ENCODE measurements around the gene HDAC9. TPM values are rescaled to one million over a fixed set of nuclear protein-coding genes. Genes with fewer than 3 reads are reported as not detected.

The HDAC9 gene
- polyA plus RNA-seq, 3 donors: 41.7 to 51.2 (median 44.2) TPM

DNA sequence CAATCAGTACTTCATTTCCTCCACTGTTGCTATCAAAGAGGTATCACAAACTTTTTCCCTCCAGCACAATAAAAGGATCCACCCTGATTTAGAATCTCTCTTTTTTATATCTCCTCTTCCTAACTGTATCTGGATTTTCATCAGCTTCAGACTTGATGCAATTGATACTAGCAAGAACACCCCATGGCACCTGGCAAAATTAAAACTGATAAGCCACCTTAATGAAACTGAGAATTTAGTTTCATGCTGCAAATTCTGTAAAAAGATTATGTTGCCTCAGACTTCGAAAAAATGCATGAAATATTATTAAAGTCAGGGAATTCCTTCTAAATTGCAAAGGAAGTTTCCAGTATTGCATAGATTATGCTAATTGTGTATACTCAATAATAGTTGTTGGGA lies 277.0 kb downstream of the HDAC9 start:
- TF ChIP-seq, protein P1, sequence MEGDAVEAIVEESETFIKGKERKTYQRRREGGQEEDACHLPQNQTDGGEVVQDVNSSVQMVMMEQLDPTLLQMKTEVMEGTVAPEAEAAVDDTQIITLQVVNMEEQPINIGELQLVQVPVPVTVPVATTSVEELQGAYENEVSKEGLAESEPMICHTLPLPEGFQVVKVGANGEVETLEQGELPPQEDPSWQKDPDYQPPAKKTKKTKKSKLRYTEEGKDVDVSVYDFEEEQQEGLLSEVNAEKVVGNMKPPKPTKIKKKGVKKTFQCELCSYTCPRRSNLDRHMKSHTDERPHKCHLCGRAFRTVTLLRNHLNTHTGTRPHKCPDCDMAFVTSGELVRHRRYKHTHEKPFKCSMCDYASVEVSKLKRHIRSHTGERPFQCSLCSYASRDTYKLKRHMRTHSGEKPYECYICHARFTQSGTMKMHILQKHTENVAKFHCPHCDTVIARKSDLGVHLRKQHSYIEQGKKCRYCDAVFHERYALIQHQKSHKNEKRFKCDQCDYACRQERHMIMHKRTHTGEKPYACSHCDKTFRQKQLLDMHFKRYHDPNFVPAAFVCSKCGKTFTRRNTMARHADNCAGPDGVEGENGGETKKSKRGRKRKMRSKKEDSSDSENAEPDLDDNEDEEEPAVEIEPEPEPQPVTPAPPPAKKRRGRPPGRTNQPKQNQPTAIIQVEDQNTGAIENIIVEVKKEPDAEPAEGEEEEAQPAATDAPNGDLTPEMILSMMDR (IDR thresholded peaks at IDR 0.05): no peak
- H3K36me3 ChIP-seq (replicated peaks in 1 of 2; ENCODE audit: control insufficient read depth in 1 of 2, insufficient read depth in 2 of 2, low read length in 2 of 2): no peaks in the 10 kb centered on the region
- H3K4me2 ChIP-seq (replicated peaks; ENCODE audit: extremely low read depth, low read length, poor library complexity, severe bottlenecking): no peak overlapping the region
- peaks cover 0 to 4% of the 10 kb centered on the region in 2 donors for H3K36me3 Mint-ChIP-seq
- no peaks in the 10 kb centered on the region for H3K9me3 ChIP-seq (replicated peaks in 1 of 2; ENCODE audit: control insufficient read depth in 1 of 2, insufficient read depth in 1 of 2, low read length in 2 of 2)
- no peaks in the 10 kb centered on the region for H3K27me3 ChIP-seq (ENCODE audit: control insufficient read depth in 2 of 2, insufficient read depth in 2 of 2, low read length in 2 of 2)
- H3K4me3 ChIP-seq (replicated peaks in 1 of 3; ENCODE audit: low read depth in 2 of 3, low read length in 3 of 3): no peak overlapping the region
- H3K79me2 ChIP-seq (ENCODE audit: insufficient read depth, low read length): no peaks in the 10 kb centered on the region
- no peaks in the 10 kb centered on the region for H4K20me1 ChIP-seq (ENCODE audit: insufficient read depth, low read length)
- H3K4me1 Mint-ChIP-seq: no peaks in the 10 kb centered on the region
- H3K27ac Mint-ChIP-seq: no peak overlapping the region
- no peaks in the 10 kb centered on the region for H3K27me3 Mint-ChIP-seq (ENCODE audit: low read depth in 3 of 3)
- no peak for DNase-seq
- no peak overlapping the region for H3K9ac ChIP-seq (ENCODE audit: insufficient read depth, low read length, poor library complexity, severe bottlenecking)
- no peak overlapping the region for H2AFZ ChIP-seq (ENCODE audit: insufficient read depth, low read depth, low read length, poor library complexity, severe bottlenecking)
- H3K9me3 Mint-ChIP-seq: peaks cover 0 to 3% (median 0%) of the 10 kb centered on the region in 7 donors
- no peaks in the 10 kb centered on the region for H3K4me1 ChIP-seq (ENCODE audit: control insufficient read depth in 1 of 2, insufficient read depth in 2 of 2, low read length in 2 of 2)
- intact Hi-C loops (cut with micrococcal nuclease): no loop called here
- no peak overlapping the region for H3K27ac ChIP-seq (ENCODE audit: low read depth in 1 of 2, low read length in 2 of 2)
- no CpG with 5 or more reads among the region's 1 CpG for WGBS (ENCODE audit: insufficient coverage)
- no peak overlapping the region for H3K4me3 Mint-ChIP-seq

DNA sequence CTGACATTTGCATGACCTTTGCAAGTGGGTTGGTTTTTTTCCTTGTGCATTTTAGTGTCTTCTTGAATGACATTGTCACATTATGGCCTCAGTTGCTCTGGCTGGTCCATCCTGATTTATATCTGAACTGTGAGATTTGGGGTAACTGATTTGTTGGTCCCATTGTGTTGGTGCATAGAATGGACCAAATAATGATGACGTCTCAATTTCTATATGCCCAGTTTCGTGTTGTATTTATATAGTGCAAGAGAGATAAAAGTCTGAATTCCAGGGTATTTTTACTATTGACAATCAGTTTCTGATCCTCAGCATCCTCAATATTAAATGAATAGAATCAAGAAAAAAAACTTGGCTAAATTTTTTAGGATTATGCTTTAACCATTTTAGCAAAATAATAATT lies 281.8 kb downstream of the HDAC9 start:
- no peaks in the 10 kb centered on the region for H3K27me3 ChIP-seq (ENCODE audit: control insufficient read depth in 2 of 2, insufficient read depth in 2 of 2, low read length in 2 of 2)
- H3K36me3 ChIP-seq (replicated peaks in 1 of 2; ENCODE audit: control insufficient read depth in 1 of 2, insufficient read depth in 2 of 2, low read length in 2 of 2): no peaks in the 10 kb centered on the region
- TF ChIP-seq, protein P1 (IDR thresholded peaks at IDR 0.05): no peak
- no CpG with 5 or more reads among the region's 2 CpGs for WGBS (ENCODE audit: insufficient coverage)
- Mint-ChIP-seq H3K4me1 (no peaks in the 10 kb centered on the region), H3K36me3 (no peaks in the 10 kb centered on the region), H3K27me3 (ENCODE audit: low read depth in 3 of 3) (no peaks in the 10 kb centered on the region), H3K4me3 (no peak overlapping the region), H3K27ac (no peak overlapping the region), H3K9me3 (peaks cover 0 to 4% (median 0%) of the 10 kb centered on the region in 7 donors)
- H3K4me2 ChIP-seq (replicated peaks; ENCODE audit: extremely low read depth, low read length, poor library complexity, severe bottlenecking): no peak overlapping the region
- H3K4me3 ChIP-seq (replicated peaks in 1 of 3; ENCODE audit: low read depth in 2 of 3, low read length in 3 of 3): no peak overlapping the region
- H4K20me1 ChIP-seq (ENCODE audit: insufficient read depth, low read length): no peaks in the 10 kb centered on the region
- no peaks in the 10 kb centered on the region for H3K79me2 ChIP-seq (ENCODE audit: insufficient read depth, low read length)
- intact Hi-C loops (cut with micrococcal nuclease): no loop called here
- H2AFZ ChIP-seq (ENCODE audit: insufficient read depth, low read depth, low read length, poor library complexity, severe bottlenecking): no peak overlapping the region
- no peaks in the 10 kb centered on the region for H3K4me1 ChIP-seq (ENCODE audit: control insufficient read depth in 1 of 2, insufficient read depth in 2 of 2, low read length in 2 of 2)
- DNase-seq: no peak
- H3K9ac ChIP-seq (ENCODE audit: insufficient read depth, low read length, poor library complexity, severe bottlenecking): no peak overlapping the region
- H3K9me3 ChIP-seq (replicated peaks in 1 of 2; ENCODE audit: control insufficient read depth in 1 of 2, insufficient read depth in 1 of 2, low read length in 2 of 2): no peaks in the 10 kb centered on the region
- H3K27ac ChIP-seq (ENCODE audit: low read depth in 1 of 2, low read length in 2 of 2): no peak overlapping the region
